HCEC 1CT (cell line): ENCODE results near the gene ABCB8.
A peak's percentile ranks its signal among the peaks of the same experiment; 100 is the strongest.

ENCODE experiments used
- DNase-seq: peaks from one replicate; pipeline ENCODE4 v3.0.0-alpha.2; 2017

ABCB8 gene

GRCh38 chr7:151028131-151028947, at the start of gene ABCB8:
Gene ABCB8 (plus strand): TSS chr7:151028450. CDS start chr7:151028516, 66 bp downstream.
- peak; percentile 97 for DNase-seq

- DNase-seq = no peak
These were observed 48.4 kb upstream of the ABCB8 start for GRCh38 chr7:150979713-150980390.

GRCh38 chr7:150980663-150981062, 47.6 kb upstream of the ABCB8 start:
- no peak for DNase-seq

GRCh38 chr7:150981644-150982043, 46.6 kb upstream of the ABCB8 start:
- no peak for DNase-seq

GRCh38 chr7:150982351-150982750, 45.9 kb upstream of the ABCB8 start:
- no peak for DNase-seq

- DNase-seq = no peak
These were observed 44.3 kb upstream of the ABCB8 start for GRCh38 chr7:150983893-150984368.

GRCh38 chr7:150986099-150986512, 42.1 kb upstream of the ABCB8 start:
- DNase-seq = peak; percentile 35

GRCh38 chr7:150986556-150986955, 41.7 kb upstream of the ABCB8 start:
- no peak for DNase-seq

- DNase-seq = no peak
These were observed 39.7 kb upstream of the ABCB8 start for GRCh38 chr7:150988230-150989226.

GRCh38 chr7:150989456-150989855, 38.8 kb upstream of the ABCB8 start:
- no peak for DNase-seq

- DNase-seq = no peak
These were observed 37.6 kb upstream of the ABCB8 start, which contains the start of gene NOS3 for GRCh38 chr7:150990416-150991186. Gene NOS3 (plus strand): TSS chr7:150991017. CDS start chr7:150993804, 2,787 bp downstream.

GRCh38 chr7:150992051-150992640, 36.1 kb upstream of the ABCB8 start:
- no peak for DNase-seq

GRCh38 chr7:150992833-150993302, 35.4 kb upstream of the ABCB8 start:
- no peak for DNase-seq

- DNase-seq = no peak
These were observed 34.7 kb upstream of the ABCB8 start for GRCh38 chr7:150993511-150993910.

- no peak for DNase-seq
These were observed 34.0 kb upstream of the ABCB8 start for GRCh38 chr7:150994141-150994837.

GRCh38 chr7:150994838-150995510, 33.3 kb upstream of the ABCB8 start:
- no peak for DNase-seq

- no peak for DNase-seq
These were observed 31.7 kb upstream of the ABCB8 start for GRCh38 chr7:150996376-150997074.

GRCh38 chr7:150997075-150997511, 31.2 kb upstream of the ABCB8 start:
- no peak for DNase-seq

- DNase-seq = no peak
These were observed 30.4 kb upstream of the ABCB8 start for GRCh38 chr7:150997817-150998216.
